ENCODE data around the gene ZFR.

Gene ZFR

GRCh38 chr5:32309761-32310160 lies 134.8 kb downstream of the ZFR start:
- TF ChIP-seq GLIS3 (CRISPR knock-in tag; IDR thresholded peaks at IDR 0.05) (no peak), PPARA (CRISPR knock-in tag; IDR thresholded peaks at IDR 0.05; ENCODE audit: borderline replicate concordance) (no peak), ZC3H10 (CRISPR knock-in tag; IDR thresholded peaks at IDR 0.05) (no peak), ZNF8 (CRISPR knock-in tag; IDR thresholded peaks at IDR 0.05) (no peak), BACH2 (CRISPR knock-in tag; IDR thresholded peaks at IDR 0.05; ENCODE audit: borderline replicate concordance) (no peak), POU6F1 (CRISPR knock-in tag; IDR thresholded peaks at IDR 0.05; ENCODE audit: borderline replicate concordance, low read depth) (no peak), SNAI2 (CRISPR knock-in tag; IDR thresholded peaks at IDR 0.05) (no peak), ARNTL (CRISPR knock-in tag; IDR thresholded peaks at IDR 0.05; ENCODE audit: borderline replicate concordance, low read depth) (no peak), OSR1 (CRISPR knock-in tag; IDR thresholded peaks at IDR 0.05) (no peak), ZFP30 (CRISPR knock-in tag; IDR thresholded peaks at IDR 0.05) (no peak)
- ATAC-seq: no peak

- ATAC-seq: no peak
- TF ChIP-seq POU6F1 (CRISPR knock-in tag; IDR thresholded peaks at IDR 0.05; ENCODE audit: borderline replicate concordance, low read depth): no peak
- TF ChIP-seq CSDC2 (CRISPR knock-in tag; IDR thresholded peaks at IDR 0.05): no peak
- no peak for TF ChIP-seq GLIS3 (CRISPR knock-in tag; IDR thresholded peaks at IDR 0.05)
- no peak for TF ChIP-seq BACH2 (CRISPR knock-in tag; IDR thresholded peaks at IDR 0.05; ENCODE audit: borderline replicate concordance)
- no peak for TF ChIP-seq ISL1 (CRISPR knock-in tag; IDR thresholded peaks at IDR 0.05)
- TF ChIP-seq CSRNP3 (CRISPR knock-in tag; IDR thresholded peaks at IDR 0.05): no peak
- no peak for TF ChIP-seq TSHZ2 (CRISPR knock-in tag; IDR thresholded peaks at IDR 0.05)
- no peak for TF ChIP-seq ESRRG (CRISPR knock-in tag; IDR thresholded peaks at IDR 0.05)
- no peak for TF ChIP-seq ZNF70 (CRISPR knock-in tag; IDR thresholded peaks at IDR 0.05)
- TF ChIP-seq ZC3H10 (CRISPR knock-in tag; IDR thresholded peaks at IDR 0.05): no peak
- TF ChIP-seq PATZ1 (CRISPR knock-in tag; IDR thresholded peaks at IDR 0.05; ENCODE audit: borderline replicate concordance): no peak
Measured at GRCh38 chr5:32308946-32309345, 135.6 kb downstream of the ZFR start.

- no peak for TF ChIP-seq POU6F1 (CRISPR knock-in tag; IDR thresholded peaks at IDR 0.05; ENCODE audit: borderline replicate concordance, low read depth)
- no peak for ATAC-seq
Measured at GRCh38 chr5:32307769-32308194, 136.8 kb downstream of the ZFR start.
